Erythroblast (primary cell): Measurements from ENCODE around the gene CXCL8.

Source experiments
- GATA1 ChIP-seq: IDR thresholded peaks from 2 replicates; pipeline ENCODE4 v1.6.1; 2011; ENCODE audit warnings: low read depth, mild to moderate bottlenecking, control low read depth, low read length, moderate library complexity
- POLR2A ChIP-seq: IDR thresholded peaks from 2 replicates; pipeline ENCODE4 v1.6.1; 2011; ENCODE audit warnings: mild to moderate bottlenecking, low read length

- TF ChIP-seq POLR2A (no peak), GATA1 (no peak)
Observed at GRCh38 chr4:73693811-73694210, 46.6 kb upstream of the CXCL8 start.
